ENCODE measurements around the gene CREB3L4. TPM values are rescaled to one million over a fixed set of nuclear protein-coding genes. Genes with fewer than 3 reads are reported as not detected.

CREB3L4 gene
- total RNA-seq, 1 donor from 2014 or later, result 11.1 TPM

DNA sequence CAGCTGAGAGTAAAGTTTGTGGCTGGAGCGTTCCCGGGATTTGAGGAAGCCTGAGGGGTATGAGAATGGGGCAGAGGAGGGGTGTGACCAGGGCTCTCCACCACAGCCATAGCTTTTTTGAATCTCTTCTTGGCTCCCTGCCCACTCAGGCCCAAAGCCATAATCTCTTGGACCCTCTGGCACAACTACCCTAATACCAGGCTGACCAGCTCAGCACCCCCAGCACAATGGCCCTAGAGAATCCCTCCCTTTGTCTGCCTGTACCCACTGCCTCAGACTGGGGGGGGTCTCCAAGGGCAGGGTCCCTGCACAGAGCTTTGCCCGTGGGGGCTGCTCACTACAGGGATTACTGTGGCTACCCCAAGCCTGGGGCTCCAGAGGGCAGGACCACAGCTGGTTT lies 28.7 kb upstream of the CREB3L4 start:
- Mint-ChIP-seq H3K4me1 (ENCODE audit: unreplicated experiment) (peaks cover 2% of the 10 kb centered on the region), H3K27me3 (ENCODE audit: unreplicated experiment) (no peaks in the 10 kb centered on the region), H3K9me3 (ENCODE audit: unreplicated experiment) (no peaks in the 10 kb centered on the region), H3K36me3 (ENCODE audit: unreplicated experiment) (peaks cover 26% of the 10 kb centered on the region), H3K4me3 (ENCODE audit: unreplicated experiment) (no peak overlapping the region), H3K27ac (ENCODE audit: unreplicated experiment) (no peak overlapping the region)
- no peak for DNase-seq (ENCODE audit: extremely low spot score, unreplicated experiment)
- TF ChIP-seq, protein P1, sequence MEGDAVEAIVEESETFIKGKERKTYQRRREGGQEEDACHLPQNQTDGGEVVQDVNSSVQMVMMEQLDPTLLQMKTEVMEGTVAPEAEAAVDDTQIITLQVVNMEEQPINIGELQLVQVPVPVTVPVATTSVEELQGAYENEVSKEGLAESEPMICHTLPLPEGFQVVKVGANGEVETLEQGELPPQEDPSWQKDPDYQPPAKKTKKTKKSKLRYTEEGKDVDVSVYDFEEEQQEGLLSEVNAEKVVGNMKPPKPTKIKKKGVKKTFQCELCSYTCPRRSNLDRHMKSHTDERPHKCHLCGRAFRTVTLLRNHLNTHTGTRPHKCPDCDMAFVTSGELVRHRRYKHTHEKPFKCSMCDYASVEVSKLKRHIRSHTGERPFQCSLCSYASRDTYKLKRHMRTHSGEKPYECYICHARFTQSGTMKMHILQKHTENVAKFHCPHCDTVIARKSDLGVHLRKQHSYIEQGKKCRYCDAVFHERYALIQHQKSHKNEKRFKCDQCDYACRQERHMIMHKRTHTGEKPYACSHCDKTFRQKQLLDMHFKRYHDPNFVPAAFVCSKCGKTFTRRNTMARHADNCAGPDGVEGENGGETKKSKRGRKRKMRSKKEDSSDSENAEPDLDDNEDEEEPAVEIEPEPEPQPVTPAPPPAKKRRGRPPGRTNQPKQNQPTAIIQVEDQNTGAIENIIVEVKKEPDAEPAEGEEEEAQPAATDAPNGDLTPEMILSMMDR (IDR thresholded peaks at IDR 0.05), result no peak

- TF ChIP-seq, protein P1 (IDR thresholded peaks at IDR 0.05), result no peak
- Mint-ChIP-seq H3K4me1 (ENCODE audit: unreplicated experiment) (peaks cover 4% of the 10 kb centered on the region), H3K9me3 (ENCODE audit: unreplicated experiment) (no peaks in the 10 kb centered on the region), H3K4me3 (ENCODE audit: unreplicated experiment) (no peak overlapping the region), H3K36me3 (ENCODE audit: unreplicated experiment) (peaks cover 26% of the 10 kb centered on the region), H3K27ac (ENCODE audit: unreplicated experiment) (no peak overlapping the region), H3K27me3 (ENCODE audit: unreplicated experiment) (no peaks in the 10 kb centered on the region)
- no peak for DNase-seq (ENCODE audit: extremely low spot score, unreplicated experiment)
Measured at GRCh38 chr1:153939476-153939875, 28.2 kb upstream of the CREB3L4 start.

GRCh38 chr1:153940756-153941155 lies 26.9 kb upstream of the CREB3L4 start:
- TF ChIP-seq, protein P1 (IDR thresholded peaks at IDR 0.05), result no peak
- Mint-ChIP-seq H3K4me3 (ENCODE audit: unreplicated experiment) (no peak overlapping the region), H3K4me1 (ENCODE audit: unreplicated experiment) (peaks cover 15% of the 10 kb centered on the region), H3K27ac (ENCODE audit: unreplicated experiment) (no peak overlapping the region), H3K9me3 (ENCODE audit: unreplicated experiment) (no peaks in the 10 kb centered on the region), H3K36me3 (ENCODE audit: unreplicated experiment) (peaks cover 26% of the 10 kb centered on the region), H3K27me3 (ENCODE audit: unreplicated experiment) (no peaks in the 10 kb centered on the region)
- DNase-seq (ENCODE audit: extremely low spot score, unreplicated experiment), result no peak

DNA sequence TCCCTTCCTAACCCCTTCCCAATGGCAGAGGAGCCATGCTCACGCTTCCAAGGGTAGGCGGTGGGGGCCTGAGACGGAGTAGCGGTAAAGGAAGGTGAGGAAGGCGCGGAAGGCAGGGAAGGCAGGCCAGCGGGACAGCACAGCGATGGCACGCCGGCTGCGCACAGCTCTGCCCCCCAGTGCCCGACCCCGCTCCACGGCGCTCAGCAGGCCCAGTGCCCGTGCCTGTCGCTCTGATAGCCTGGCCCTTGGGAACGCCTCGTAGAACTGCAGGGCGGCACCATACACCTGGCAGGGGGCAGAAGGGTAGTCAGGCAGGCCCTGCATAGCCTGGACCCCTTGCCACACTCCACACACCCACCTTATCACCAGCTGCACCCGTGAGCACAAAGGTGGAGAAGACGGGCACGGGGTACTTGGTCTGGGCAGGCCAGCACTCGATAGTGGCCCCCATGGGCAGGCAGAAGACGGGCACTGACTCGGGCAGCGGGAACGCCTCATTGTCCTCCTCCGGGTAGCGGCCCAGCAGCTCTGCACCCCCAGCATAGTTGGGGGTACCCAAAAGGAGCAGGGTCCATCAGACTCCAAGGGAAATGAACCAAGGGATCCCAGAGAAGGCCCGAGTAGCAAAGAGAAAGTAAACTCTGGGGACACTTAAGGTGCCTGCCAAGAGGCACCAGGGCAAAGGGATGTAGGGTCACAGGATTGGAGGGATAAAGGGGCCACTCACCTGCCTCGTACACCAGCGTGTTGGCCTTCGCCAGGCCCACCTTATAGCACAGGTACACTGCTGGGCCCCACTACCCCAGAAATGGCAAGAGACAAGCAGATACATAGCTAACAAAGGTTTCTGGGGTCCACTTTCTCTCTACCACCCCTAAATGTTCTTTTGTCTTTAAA lies 25.6 kb upstream of the CREB3L4 start:
- Mint-ChIP-seq H3K4me1 (ENCODE audit: unreplicated experiment) (peaks cover 18% of the 10 kb centered on the region), H3K9me3 (ENCODE audit: unreplicated experiment) (no peaks in the 10 kb centered on the region), H3K4me3 (ENCODE audit: unreplicated experiment) (no peak overlapping the region), H3K36me3 (ENCODE audit: unreplicated experiment) (peaks cover 18% of the 10 kb centered on the region), H3K27ac (ENCODE audit: unreplicated experiment) (no peak overlapping the region), H3K27me3 (ENCODE audit: unreplicated experiment) (no peaks in the 10 kb centered on the region)
- no peak for DNase-seq (ENCODE audit: extremely low spot score, unreplicated experiment)
- TF ChIP-seq, protein P1 (IDR thresholded peaks at IDR 0.05), result no peak

GRCh38 chr1:153942766-153943549 lies 24.7 kb upstream of the CREB3L4 start:
- peaks cover 15% of the 10 kb centered on the region for H3K36me3 Mint-ChIP-seq (ENCODE audit: unreplicated experiment)
- peaks cover 18% of the 10 kb centered on the region for H3K4me1 Mint-ChIP-seq (ENCODE audit: unreplicated experiment)
- H3K9me3 Mint-ChIP-seq (ENCODE audit: unreplicated experiment), result no peaks in the 10 kb centered on the region
- DNase-seq (ENCODE audit: extremely low spot score, unreplicated experiment), result no peak
- no peak overlapping the region for H3K27ac Mint-ChIP-seq (ENCODE audit: unreplicated experiment)
- no peaks in the 10 kb centered on the region for H3K27me3 Mint-ChIP-seq (ENCODE audit: unreplicated experiment)
- no peak overlapping the region for H3K4me3 Mint-ChIP-seq (ENCODE audit: unreplicated experiment)
- TF ChIP-seq, protein P1 (IDR thresholded peaks at IDR 0.05), result no peak
